Thyroid gland (tissue), 4 donors: ENCODE data around the gene CEP135. TPM values are rescaled to one million over a fixed set of nuclear protein-coding genes. Genes with fewer than 3 reads are reported as not detected.
"Not testable (repeated sequence)": the region's sequence is repeated elsewhere in the genome, so short reads cannot be mapped to it uniquely, and the experiment has no call there.

Experiments used
- DNase-seq, 2 donors: peaks; one replicate each; pipeline ENCODE4 v3.0.0-alpha.2; 2019
- H3K27ac ChIP-seq, 3 donors: fragments of 200-600 bp; sonication (generic); 1 replicate in 2 of 3; 2 replicates in 1 of 3; pipeline ENCODE4 v1.5.1; 2016 to 2019; ENCODE audit warnings: mild to moderate bottlenecking in 1 of 3, moderate library complexity in 1 of 3
- H3K27me3 ChIP-seq: fragments of 200-600 bp; sonication (generic); one replicate; pipeline ENCODE4 v1.5.1; 2019
- H3K36me3 ChIP-seq, 2 donors: fragments of 200-600 bp; sonication (generic); one replicate each; pipeline ENCODE4 v1.5.1; 2016 to 2019
- H3K4me1 ChIP-seq, 2 donors: fragments of 200-600 bp; sonication (generic); one replicate each; pipeline ENCODE4 v1.5.1; 2017 to 2019
- H3K4me3 ChIP-seq, 3 donors: fragments of 200-600 bp; sonication (generic); replicated peaks in 1 of 3; 1 replicate in 2 of 3; 2 replicates in 1 of 3; pipeline ENCODE4 v1.5.1; 2016; ENCODE audit warnings: mild to moderate bottlenecking in 1 of 3
- H3K9me3 ChIP-seq: fragments of 200-600 bp; sonication (generic); one replicate; pipeline ENCODE4 v1.5.1; 2017
- POLR2A ChIP-seq, 2 donors: fragments of 450-650 bp; IDR thresholded peaks; one replicate each; pipeline ENCODE4 v1.6.1; 2017; ENCODE audit warnings: antibody characterized with exemption in 2 of 2, mild to moderate bottlenecking in 2 of 2, moderate library complexity in 1 of 2
- WGBS, 2 donors: methylation state at CpG; one replicate each; pipeline ENCODE4 v1.1.5; 2017; 5-methylcytosine and 5-hydroxymethylcytosine counted together
- intact Hi-C: fragments of 100-400 bp; cut with DNase I; formaldehyde crosslinking; loops from one replicate; pipeline ENCODE4 v1.15.1; 2023
- total RNA-seq, 4 donors: library from RNA; depleted of rRNA; stranded (reverse); fragments of >200 nt; gene quantifications; one replicate each; pipeline ENCODE4 v1.2.3, GENCODE V29; 2016
- TF ChIP-seq, protein P1 (sequence below), 6 experiments: fragments of 200-600 bp in 3 of 6; fragments of 450-650 bp in 3 of 6; sonication (generic) in 3 of 6; IDR thresholded peaks; one replicate each; pipeline ENCODE4 v1.5.1; 2016 to 2019; ENCODE audit warnings: antibody characterized with exemption in 6 of 6, mild to moderate bottlenecking in 2 of 6, inconsistent platforms in 1 of 6, moderate library complexity in 1 of 6

The CEP135 gene
- total RNA-seq, 4 donors from 2014 or later: 5.3 to 21.1 (median 10.1) TPM

GRCh38 chr4:56062106-56062505 is 113.4 kb downstream of the CEP135 start:
- H3K27me3 ChIP-seq: no peaks in the 10 kb centered on the region
- no peak overlapping the region for H3K27ac ChIP-seq
- intact Hi-C loops: no loop called here
- no peak for TF ChIP-seq POLR2A (IDR thresholded peaks at IDR 0.05)
- TF ChIP-seq, protein P1, sequence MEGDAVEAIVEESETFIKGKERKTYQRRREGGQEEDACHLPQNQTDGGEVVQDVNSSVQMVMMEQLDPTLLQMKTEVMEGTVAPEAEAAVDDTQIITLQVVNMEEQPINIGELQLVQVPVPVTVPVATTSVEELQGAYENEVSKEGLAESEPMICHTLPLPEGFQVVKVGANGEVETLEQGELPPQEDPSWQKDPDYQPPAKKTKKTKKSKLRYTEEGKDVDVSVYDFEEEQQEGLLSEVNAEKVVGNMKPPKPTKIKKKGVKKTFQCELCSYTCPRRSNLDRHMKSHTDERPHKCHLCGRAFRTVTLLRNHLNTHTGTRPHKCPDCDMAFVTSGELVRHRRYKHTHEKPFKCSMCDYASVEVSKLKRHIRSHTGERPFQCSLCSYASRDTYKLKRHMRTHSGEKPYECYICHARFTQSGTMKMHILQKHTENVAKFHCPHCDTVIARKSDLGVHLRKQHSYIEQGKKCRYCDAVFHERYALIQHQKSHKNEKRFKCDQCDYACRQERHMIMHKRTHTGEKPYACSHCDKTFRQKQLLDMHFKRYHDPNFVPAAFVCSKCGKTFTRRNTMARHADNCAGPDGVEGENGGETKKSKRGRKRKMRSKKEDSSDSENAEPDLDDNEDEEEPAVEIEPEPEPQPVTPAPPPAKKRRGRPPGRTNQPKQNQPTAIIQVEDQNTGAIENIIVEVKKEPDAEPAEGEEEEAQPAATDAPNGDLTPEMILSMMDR (IDR thresholded peaks at IDR 0.05): no peak
- no peaks in the 10 kb centered on the region for H3K9me3 ChIP-seq
- no peak for DNase-seq
- 72 to 81% methylated on average over 3 of the region's 3 CpGs for WGBS, 2 donors
- no peaks in the 10 kb centered on the region for H3K4me1 ChIP-seq
- H3K4me3 ChIP-seq: no peak overlapping the region
- H3K36me3 ChIP-seq: no peaks in the 10 kb centered on the region

DNA sequence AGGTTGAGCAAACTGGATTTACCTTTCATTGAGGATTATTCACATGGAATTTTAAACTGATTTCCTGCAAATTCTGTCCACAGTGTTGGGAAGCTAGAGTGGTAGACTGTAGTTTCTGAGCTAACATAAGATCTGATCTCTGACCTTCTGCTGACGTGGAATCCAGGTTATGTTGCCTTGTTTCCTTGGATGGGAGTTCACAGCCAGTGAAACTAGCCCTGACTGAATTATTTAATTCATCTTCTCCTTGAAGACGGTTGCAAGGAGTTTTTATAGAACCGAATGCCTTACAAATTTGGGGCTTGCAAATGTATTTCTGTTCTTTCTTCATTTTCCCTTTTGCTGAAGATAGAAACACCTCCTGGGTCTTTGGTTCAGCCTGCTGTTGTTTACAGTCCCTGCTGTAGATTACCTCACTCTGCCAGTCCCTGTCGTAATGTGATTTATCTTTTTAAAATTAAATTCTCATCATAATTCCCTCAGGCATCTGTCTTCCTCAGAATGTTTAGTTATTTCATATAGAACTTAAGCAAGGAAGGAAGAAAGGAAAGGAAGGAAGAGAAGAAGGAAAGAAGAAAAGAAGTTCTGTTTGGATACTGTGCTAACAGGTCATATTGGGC is 113.9 kb downstream of the CEP135 start:
- H3K4me1 ChIP-seq: no peaks in the 10 kb centered on the region
- intact Hi-C loops: no loop called here

GRCh38 chr4:56066493-56066892 is 117.7 kb downstream of the CEP135 start:
- Histone ChIP-seq H3K4me1 (no peaks in the 10 kb centered on the region), H3K4me3 (no peak overlapping the region), H3K27me3 (no peaks in the 10 kb centered on the region), H3K36me3 (no peaks in the 10 kb centered on the region), H3K9me3 (no peaks in the 10 kb centered on the region), H3K27ac (no peak overlapping the region)
- intact Hi-C loops: no loop called here
- WGBS, 2 donors: 88 to 94% methylated on average over 2 of the region's 2 CpGs
- no peak for DNase-seq
- TF ChIP-seq, protein P1 (IDR thresholded peaks at IDR 0.05): no peak
- no peak for TF ChIP-seq POLR2A (IDR thresholded peaks at IDR 0.05)

More for the DNA sequence above, 113.9 kb downstream of the CEP135 start:
- no peak overlapping the region for H3K4me3 ChIP-seq
- no peak for DNase-seq
- TF ChIP-seq POLR2A (IDR thresholded peaks at IDR 0.05): no peak
- TF ChIP-seq, protein P1 (IDR thresholded peaks at IDR 0.05): no peak
- H3K9me3 ChIP-seq: no peaks in the 10 kb centered on the region
- no peaks in the 10 kb centered on the region for H3K36me3 ChIP-seq
- H3K27ac ChIP-seq: no peak overlapping the region
- WGBS, 2 donors: 72 to 80% methylated on average over 4 of the region's 4 CpGs
- H3K27me3 ChIP-seq: no peaks in the 10 kb centered on the region

- H3K4me1 ChIP-seq: no peaks in the 10 kb centered on the region
- TF ChIP-seq, protein P1 (IDR thresholded peaks at IDR 0.05): no peak
- no peak for TF ChIP-seq POLR2A (IDR thresholded peaks at IDR 0.05)
- H3K36me3 ChIP-seq: no peaks in the 10 kb centered on the region
- H3K9me3 ChIP-seq: no peaks in the 10 kb centered on the region
- intact Hi-C loops: no loop called here
- DNase-seq: no peak
- H3K4me3 ChIP-seq: no peak overlapping the region
- H3K27ac ChIP-seq: no peak overlapping the region
- WGBS, 2 donors: 88 to 93% methylated on average over 6 of the region's 6 CpGs
- no peaks in the 10 kb centered on the region for H3K27me3 ChIP-seq
Measured at GRCh38 chr4:56067826-56068225, 119.1 kb downstream of the CEP135 start.

- DNase-seq, intact Hi-C loops, H3K4me3 ChIP-seq, H3K4me1 ChIP-seq, H3K36me3 ChIP-seq, H3K27ac ChIP-seq, H3K27me3 ChIP-seq, H3K9me3 ChIP-seq: not testable (repeated sequence)
- 93 to 95% methylated on average over 3 of the region's 3 CpGs for WGBS, 2 donors
Measured at GRCh38 chr4:56072730-56073129, 124.0 kb downstream of the CEP135 start.
